Measurements from ENCODE around the gene PLIN4. TPM values are rescaled to one million over a fixed set of nuclear protein-coding genes. Genes with fewer than 3 reads are reported as not detected.

The PLIN4 gene
- total RNA-seq, 1 experiment from 2014 or later = 0.24 TPM

DNA sequence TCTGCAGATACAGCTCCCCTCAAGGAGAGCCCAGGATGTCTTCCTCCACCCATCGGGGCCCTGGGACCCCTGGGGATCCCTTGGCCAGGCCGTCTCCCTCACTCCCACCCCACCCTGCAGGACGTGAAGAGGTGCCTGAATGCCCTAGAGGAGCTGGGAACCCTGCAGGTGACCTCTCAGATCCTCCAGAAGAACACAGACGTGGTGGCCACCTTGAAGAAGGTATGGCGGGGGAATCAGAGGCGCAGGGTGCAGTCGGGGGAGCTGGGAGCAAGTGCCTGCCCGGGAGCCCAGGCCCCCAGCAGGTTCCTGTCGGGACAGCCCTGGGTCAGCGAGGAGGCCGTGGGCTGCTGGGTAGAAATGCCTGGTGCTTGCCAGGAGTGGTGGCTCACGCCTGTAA lies 19.6 kb downstream of the PLIN4 start:
- DNase-seq (ENCODE audit: low read depth) = no peak
- in situ Hi-C loops (cut with HindIII; ENCODE audit: low pct_unique_long_range_greater_than_20kb, low sequenced_read_pairs) = no loop called here

DNA sequence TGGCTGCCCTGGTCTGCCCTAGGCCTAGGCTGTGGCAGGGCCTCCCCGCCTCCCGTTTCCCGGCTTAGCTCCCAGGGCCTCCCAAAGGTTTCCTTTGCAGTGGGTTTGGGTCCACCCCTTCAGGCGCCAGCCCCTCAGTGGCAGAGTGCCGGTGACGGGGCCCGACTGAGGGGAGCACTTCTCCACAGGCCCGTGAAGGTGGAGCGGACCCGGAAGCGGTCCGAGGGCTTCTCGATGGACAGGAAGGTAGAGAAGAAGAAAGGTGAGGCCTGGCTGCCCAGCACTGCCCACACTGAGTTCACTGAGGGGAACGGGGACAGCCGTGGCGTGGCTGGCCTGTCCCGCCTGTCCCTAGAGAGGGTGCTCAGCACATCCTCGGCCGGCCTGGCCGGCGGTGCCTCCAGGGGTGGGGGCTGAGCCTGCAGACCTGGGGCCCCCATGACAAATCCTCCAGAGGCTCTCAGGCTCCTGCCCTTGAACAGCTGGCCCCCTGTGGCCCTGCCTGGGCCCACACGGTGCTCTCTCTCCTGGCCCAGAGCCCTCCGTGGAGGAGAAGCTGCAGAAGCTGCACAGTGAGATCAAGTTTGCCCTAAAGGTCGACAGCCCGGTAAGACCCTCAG lies 20.4 kb downstream of the PLIN4 start:
- DNase-seq (ENCODE audit: low read depth) = no peak
- in situ Hi-C loops (cut with HindIII; ENCODE audit: low pct_unique_long_range_greater_than_20kb, low sequenced_read_pairs) = no loop called here

DNA sequence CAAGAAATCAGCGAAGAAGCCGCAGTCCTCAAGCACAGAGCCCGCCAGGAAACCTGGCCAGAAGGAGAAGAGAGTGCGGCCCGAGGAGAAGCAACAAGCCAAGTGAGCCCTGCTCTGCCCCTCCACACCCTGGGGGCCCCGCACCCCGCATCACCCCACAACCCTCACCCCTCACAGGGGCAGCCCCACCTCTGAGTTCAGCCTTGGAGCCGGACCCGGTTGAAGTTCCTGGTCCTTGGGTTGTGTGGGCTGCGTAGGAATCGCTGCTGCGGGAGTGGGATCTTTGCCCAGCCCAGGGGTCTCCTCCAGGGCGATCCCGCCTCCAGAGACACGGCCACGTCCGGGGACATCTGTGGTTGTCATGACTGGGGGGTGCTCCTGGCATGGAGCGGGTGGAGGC lies 22.0 kb downstream of the PLIN4 start:
- in situ Hi-C loops (cut with HindIII; ENCODE audit: low pct_unique_long_range_greater_than_20kb, low sequenced_read_pairs) = no loop called here

DNA sequence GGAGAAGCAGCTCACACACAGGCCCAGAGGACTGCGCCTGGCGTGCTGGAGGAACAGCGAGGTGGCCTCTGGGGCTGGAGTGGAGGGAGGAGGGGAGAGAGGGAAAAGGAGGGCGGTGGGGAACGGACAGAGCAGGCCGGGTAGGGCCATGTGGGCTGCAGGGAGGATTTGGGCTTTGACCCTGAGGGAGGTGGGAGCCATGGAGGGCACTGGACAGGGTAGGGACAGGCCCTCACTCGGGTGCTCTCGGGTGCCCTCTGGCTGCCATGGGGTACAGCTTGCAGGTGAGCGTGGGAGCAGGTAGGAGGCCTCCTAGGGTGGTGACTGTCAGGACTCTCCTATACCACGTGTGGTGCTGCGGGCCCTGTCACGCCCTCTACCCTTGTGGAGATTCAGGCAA lies 22.8 kb downstream of the PLIN4 start:
- in situ Hi-C loops (cut with HindIII; ENCODE audit: low pct_unique_long_range_greater_than_20kb, low sequenced_read_pairs) = no loop called here
- DNase-seq (ENCODE audit: low read depth) = no peak

More for the DNA sequence above, 22.0 kb downstream of the PLIN4 start:
- no peak for DNase-seq (ENCODE audit: low read depth)

DNA sequence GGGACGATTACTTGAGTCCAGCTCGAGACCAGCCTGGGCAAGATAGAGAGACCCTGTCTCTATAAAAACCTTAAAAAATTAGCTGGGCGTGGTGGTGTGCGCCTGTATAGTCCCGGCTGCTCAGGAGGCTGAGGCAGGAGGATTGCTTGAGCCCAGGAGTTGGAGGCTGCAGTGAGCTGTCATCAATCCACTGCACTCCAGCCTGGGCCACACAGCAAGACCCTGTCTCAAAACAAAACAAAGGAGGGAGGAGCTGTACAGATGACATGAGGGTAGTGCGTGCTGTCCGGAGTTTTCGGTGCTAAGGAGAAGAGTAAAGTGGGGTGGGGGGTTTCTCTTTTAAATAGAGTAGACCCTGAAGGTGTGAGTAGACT lies 23.6 kb downstream of the PLIN4 start:
- in situ Hi-C loops (cut with HindIII; ENCODE audit: low pct_unique_long_range_greater_than_20kb, low sequenced_read_pairs) = no loop called here
- DNase-seq (ENCODE audit: low read depth) = no peak

DNA sequence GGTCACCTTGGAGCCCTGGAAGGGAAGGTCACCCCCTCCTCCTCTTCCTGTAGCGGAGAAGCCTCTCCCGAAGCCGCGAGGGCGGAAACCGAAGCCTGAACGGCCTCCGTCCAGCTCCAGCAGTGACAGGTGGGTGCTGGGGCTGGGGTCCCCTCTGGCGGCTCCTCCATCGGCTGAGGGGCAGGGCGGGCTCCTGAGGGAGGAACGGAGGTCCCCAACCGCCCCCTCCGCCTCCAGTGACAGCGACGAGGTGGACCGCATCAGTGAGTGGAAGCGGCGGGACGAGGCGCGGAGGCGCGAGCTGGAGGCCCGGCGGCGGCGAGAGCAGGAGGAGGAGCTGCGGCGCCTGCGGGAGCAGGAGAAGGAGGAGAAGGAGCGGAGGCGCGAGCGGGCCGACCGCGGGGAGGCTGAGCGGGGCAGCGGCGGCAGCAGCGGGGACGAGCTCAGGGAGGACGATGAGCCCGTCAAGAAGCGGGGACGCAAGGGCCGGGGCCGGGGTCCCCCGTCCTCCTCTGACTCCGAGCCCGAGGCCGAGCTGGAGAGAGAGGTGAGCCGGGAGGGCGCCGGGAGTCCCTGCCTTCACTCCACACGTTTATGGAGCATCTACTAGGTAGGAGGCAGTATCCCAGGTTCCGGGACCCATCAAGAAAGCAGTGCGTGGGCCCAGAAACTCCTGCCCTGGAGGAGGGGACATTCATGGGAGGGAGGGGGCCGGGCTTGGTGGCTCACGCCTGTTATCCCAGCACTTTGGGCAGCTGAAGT lies 24.2 kb downstream of the PLIN4 start:
- in situ Hi-C loops (cut with HindIII; ENCODE audit: low pct_unique_long_range_greater_than_20kb, low sequenced_read_pairs) = no loop called here

DNA sequence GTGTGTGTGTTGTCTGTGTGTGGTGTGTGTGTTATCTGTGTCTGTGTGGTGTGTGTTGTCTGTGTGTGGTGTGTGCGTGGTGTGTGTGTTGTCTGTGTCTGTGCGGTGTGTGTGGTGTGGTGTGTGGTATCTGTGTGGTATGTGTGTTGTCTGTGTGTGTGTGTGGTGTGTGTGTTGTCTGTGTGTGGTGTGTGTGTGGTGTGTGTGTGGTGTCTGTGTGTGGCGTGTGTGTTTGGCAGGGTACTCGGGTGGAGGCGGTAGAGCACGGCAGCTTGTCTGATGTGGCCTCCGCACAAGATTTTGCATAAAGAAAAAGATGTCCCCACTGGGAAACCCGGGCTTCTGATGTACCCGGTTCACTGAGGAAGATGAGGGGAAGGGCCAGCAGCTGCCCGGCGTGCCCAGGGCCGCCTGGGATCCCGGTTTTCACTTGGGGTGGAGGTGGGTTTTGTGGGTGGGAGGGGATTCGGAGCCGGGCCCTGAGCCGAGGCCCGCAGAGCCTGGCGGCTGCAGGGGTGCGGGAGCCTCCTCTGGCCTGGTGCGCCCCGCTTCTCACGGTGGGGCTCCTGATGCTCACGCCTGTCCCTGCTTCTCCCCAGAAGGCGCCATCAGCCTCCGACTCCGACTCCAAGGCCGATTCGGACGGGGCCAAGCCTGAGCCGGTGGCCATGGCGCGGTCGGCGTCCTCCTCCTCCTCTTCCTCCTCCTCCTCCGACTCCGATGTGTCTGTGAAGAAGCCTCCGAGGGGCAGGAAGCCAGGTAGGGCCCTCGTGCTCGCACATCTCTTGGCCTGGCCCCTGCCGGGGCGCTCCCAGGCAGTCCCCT lies 25.0 kb downstream of the PLIN4 start:
- DNase-seq (ENCODE audit: low read depth) = no peak
- in situ Hi-C loops (cut with HindIII; ENCODE audit: low pct_unique_long_range_greater_than_20kb, low sequenced_read_pairs) = no loop called here

More for the DNA sequence above, 24.2 kb downstream of the PLIN4 start:
- DNase-seq (ENCODE audit: low read depth) = no peak

DNA sequence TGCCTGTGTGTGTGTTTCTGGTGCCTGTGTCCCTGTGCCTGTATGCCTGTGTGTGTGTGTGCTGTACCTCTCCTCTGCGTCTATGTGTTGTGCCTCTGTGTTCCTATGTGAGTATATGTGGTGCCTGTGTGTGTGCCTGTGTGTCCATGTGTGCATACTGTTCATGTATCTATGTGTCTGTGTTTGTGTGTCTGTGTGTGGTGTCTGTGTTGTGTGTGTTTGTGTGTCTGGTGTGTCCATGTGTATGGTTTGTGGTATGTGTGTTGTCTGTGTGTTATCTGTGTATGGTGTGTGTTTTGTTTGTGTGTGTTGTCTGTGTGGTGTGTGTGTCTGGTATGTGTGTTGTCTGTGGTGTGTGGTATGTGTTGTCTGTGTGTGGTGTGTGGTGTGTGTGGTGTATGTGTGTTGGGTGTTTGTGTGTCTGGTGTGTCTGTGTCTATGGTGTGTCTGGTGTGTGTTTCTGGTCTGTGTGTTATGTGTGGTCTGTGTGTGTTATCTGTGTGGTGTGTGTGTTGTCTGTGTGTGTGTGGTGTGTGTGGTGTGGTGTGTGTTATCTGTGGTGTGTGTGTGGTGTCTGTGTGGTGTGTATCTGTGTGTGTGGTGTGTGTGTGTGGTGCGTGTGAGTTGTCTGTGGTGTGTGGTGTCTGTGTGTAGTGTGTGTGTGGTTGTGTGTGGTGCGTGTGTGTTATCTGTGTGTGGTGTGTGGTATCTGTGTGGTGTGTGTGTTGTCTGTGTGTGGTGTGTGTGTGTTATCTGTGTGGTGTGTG lies 25.8 kb downstream of the PLIN4 start:
- in situ Hi-C loops (cut with HindIII; ENCODE audit: low pct_unique_long_range_greater_than_20kb, low sequenced_read_pairs) = no loop called here
- DNase-seq (ENCODE audit: low read depth) = no peak

DNA sequence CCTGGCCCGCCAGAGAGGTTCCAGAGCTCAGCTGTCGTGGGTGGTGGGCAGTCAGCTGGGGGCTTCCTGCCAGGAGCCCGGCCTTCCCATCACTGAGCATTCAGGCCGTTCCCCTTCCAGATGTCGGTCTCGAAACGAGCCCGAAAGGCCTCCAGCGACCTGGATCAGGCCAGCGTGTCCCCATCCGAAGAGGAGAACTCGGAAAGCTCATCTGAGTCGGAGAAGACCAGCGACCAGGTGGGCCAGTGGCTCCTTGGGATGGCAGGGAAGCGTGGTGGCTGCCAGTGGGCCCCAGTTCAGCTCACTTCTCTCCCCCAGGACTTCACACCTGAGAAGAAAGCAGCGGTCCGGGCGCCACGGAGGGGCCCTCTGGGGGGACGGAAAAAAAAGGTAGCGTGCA lies 26.8 kb downstream of the PLIN4 start:
- in situ Hi-C loops (cut with HindIII; ENCODE audit: low pct_unique_long_range_greater_than_20kb, low sequenced_read_pairs) = no loop called here
- no peak for DNase-seq (ENCODE audit: low read depth)

DNA sequence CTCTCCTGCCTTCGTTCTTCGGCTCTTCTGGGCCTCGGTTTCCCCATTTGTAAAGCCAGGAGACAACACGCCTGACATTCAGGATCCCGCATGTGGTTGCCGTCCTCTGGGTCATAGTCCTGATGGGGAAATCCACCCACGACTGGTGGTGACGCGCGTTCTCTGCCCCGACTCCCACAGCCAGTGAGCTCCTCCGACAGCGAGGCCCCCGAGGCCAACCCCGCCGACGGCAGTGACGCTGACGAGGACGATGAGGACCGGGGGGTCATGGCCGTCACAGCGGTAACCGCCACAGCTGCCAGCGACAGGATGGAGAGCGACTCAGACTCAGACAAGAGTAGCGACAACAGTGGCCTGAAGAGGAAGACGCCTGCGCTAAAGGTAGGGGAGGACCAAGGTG lies 29.8 kb downstream of the PLIN4 start:
- in situ Hi-C loops (cut with HindIII; ENCODE audit: low pct_unique_long_range_greater_than_20kb, low sequenced_read_pairs) = no loop called here
- no peak for DNase-seq (ENCODE audit: low read depth)

DNA sequence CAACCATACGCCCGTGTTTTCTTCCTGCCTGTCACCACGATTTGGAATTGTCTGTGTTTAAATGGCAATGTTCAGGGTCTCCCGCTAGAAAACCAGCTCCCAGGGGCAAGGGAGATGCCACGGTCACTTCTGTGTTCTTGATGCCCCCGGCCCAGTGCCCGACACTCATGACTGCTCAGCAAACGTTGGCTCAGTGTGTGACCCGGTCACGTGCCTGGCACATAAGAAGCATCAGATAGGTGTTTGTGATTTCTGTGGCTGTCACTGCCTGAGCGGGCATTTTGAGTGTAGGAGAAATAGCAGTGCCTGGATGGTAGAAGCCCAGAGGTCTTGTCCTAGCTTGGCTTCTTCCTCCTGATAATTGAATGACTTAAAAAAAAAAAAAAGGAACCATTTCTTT lies 30.7 kb downstream of the PLIN4 start:
- no peak for DNase-seq (ENCODE audit: low read depth)
- in situ Hi-C loops (cut with HindIII; ENCODE audit: low pct_unique_long_range_greater_than_20kb, low sequenced_read_pairs) = no loop called here

DNA sequence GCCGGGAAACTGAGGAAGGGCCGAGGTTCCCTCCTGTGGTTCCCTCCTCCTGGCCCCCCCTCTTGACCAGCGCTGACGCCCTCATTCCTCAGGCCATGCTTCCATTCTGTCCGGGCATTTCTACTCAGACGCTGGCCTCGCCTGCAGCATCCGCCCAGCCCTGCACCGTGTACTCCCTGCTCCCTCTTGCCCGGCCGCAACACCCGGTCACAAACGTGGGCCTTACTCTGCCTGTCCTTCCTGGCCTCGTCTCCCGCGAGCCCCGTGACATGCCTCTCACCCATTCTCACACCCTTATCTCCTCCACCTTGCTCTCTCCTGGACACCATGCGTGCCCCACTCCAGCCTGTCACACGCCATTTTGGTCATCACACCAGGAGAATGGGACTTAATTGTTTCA lies 34.9 kb downstream of the PLIN4 start:
- no peak for DNase-seq (ENCODE audit: low read depth)
- in situ Hi-C loops (cut with HindIII; ENCODE audit: low pct_unique_long_range_greater_than_20kb, low sequenced_read_pairs) = no loop called here

DNA sequence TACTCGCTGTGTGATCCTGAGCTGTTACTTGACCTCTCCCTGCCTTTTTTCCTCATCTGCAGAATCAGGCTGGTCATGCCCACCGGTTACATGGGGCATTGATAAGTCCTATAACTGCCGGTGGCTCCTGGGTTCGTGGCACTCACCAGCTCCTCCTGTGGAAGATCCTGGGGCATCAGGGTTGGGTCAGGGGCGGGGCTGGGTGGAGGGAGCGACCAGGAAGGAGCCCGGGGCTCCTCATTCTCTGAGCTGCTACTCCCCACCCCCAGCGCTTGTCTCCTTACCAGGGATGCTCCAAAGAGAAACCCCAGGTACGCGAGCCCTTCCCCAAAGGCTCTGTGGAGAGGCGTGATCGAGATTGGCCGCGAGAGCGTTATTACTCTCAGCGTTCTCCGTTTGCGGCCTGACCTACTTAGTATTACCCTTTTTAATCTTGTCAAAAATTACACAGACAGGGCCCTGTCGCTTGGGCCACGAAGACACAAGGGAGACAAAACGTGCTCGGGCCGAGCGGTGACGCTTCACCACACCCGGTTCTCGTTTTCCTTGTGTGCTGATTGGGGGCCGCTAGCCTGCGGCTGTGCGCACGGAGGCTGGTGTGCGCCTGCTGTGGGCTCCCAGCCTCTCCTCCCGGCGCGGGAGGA lies 35.4 kb downstream of the PLIN4 start:
- DNase-seq (ENCODE audit: low read depth) = no peak
- in situ Hi-C loops (cut with HindIII; ENCODE audit: low pct_unique_long_range_greater_than_20kb, low sequenced_read_pairs) = no loop called here

DNA sequence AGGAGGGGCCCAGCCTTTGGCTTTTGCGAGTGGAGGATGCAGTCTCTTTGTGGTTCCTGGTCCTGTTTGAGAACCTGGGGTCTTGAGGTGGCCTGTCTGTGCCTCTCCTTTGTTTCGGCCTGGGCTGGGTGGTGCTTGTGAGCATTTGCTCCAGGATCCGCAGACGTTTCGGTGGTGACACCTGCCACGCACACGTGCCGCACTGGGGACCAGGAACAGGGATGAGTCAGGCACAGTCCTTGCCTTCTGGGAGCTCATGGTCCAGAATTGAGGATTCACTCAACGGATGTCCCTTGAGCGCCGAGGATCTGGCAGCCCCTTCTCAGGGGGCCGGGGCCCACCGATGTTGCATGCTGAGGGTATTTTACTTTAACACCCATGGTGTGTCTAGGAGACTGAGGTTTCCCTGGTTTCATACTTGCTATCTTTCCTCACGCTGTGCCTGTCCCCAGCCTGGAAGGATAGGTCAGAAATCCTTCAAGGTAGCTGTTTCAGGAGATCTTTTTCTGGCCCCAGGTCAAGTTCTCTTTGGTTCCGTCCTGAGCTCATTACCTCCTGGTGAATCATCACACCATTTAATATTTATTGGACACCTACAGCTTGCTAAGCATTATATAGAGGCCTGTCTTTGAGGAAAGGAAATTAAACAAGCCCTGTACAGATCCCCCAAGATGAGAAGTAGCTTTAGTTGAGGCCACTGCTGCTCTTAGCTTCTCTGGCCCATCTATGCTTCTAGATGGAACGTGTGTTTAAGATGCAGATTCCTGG lies 41.1 kb downstream of the PLIN4 start:
- in situ Hi-C loops (cut with HindIII; ENCODE audit: low pct_unique_long_range_greater_than_20kb, low sequenced_read_pairs) = no loop called here
- no peak for DNase-seq (ENCODE audit: low read depth)

DNA sequence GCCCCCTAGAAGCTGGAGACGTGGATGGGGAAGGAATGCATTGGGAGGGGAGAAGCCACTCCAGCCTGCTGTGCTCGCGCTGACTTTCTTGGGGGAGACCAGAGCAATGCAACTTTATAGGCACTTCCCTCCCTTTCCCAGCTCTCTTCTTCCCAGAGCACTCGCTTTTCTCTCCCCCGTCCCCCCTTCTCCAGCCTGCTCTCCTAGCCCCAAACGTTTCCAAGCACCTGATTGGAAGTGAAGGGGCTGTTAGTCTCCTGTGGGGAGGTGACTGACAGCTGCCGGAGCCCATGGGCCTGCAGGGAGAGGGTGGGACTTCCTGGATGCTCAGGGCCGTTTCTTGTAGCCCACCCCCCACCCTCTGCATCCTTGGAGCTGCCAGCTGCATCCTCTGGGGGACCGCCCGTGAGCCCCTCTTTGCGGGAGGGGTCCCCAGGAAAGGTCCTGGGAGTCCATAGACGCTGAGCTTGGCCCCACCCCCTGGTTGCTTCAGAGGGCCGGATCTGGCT lies 43.7 kb downstream of the PLIN4 start:
- no peak for DNase-seq (ENCODE audit: low read depth)
- in situ Hi-C loops (cut with HindIII; ENCODE audit: low pct_unique_long_range_greater_than_20kb, low sequenced_read_pairs) = no loop called here

DNA sequence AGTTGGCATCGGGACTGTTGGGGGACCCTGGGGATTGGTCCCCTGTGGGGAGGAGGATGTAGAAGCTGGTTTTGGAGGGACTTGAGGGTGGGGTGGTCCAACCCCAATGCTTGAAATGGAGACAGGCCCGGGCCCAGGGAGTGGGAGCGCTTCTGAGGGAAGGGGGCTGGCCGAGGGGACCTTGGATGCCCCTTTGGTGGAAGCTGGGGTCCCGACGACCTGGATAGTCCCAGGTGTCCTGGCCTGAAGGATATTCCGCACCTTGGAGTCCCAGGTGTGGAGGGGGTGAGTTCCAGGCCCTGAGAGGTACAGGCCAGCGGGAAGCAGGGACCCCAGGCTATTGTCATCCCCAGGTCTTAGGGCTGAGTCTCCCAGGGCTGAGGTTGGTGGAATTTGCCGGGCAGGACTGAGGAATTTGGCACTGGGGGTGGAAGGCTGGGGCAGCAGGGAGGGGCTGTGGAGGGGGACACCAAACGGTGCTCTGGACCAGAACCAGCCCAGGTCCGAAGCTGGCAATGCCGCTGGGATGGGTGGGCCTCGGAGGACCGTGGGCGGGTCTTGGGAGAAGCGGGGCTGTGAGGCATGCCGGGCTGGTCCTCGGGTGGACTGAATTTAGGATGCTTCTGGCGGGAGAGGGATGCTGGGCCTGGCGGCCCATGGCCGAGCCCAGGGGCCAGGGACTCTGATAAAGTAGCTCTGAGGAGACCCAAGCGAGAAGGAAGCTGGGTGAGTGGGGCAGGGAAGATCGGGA lies 44.3 kb downstream of the PLIN4 start:
- in situ Hi-C loops (cut with HindIII; ENCODE audit: low pct_unique_long_range_greater_than_20kb, low sequenced_read_pairs) = no loop called here
- DNase-seq (ENCODE audit: low read depth) = no peak

Data from Caki2 (cell line).